BLaER1 treated with 17β-estradiol and CSF1 and Interleukin-3, amounts not matched to agents 10 nM and 100 nM (cell line): ENCODE measurements around the gene ACAN.

Source experiments
- H3K27ac ChIP-seq, 11 experiments: shearing (Covaris generic); formaldehyde crosslinking; 2 replicates each; pipeline ENCODE4 v1.8.1; 2022
- H3K27me3 ChIP-seq, 11 experiments: shearing (Covaris generic); formaldehyde crosslinking; 2 replicates each; pipeline ENCODE4 v1.8.1; 2022
- H3K36me3 ChIP-seq, 11 experiments: shearing (Covaris generic); formaldehyde crosslinking; 2 replicates each; pipeline ENCODE4 v1.8.1; 2022
- H3K4me1 ChIP-seq, 10 experiments: shearing (Covaris generic); formaldehyde crosslinking; 2 replicates each; pipeline ENCODE4 v1.8.1; 2022
- H3K4me2 ChIP-seq, 11 experiments: shearing (Covaris generic); formaldehyde crosslinking; 2 replicates each; pipeline ENCODE4 v1.8.1; 2022
- H3K4me3 ChIP-seq, 10 experiments: shearing (Covaris generic); formaldehyde crosslinking; 2 replicates each; pipeline ENCODE4 v1.8.1; 2022
- H3K9ac ChIP-seq, 11 experiments: shearing (Covaris generic); formaldehyde crosslinking; 2 replicates each; pipeline ENCODE4 v1.8.1; 2022
- H3K9me3 ChIP-seq, 11 experiments: shearing (Covaris generic); formaldehyde crosslinking; replicated peaks in 1 of 11; 2 replicates each; pipeline ENCODE4 v1.8.1; 2022
- H4K20me1 ChIP-seq, 11 experiments: shearing (Covaris generic); formaldehyde crosslinking; 2 replicates each; pipeline ENCODE4 v1.8.1; 2022
- Cebpa-rat ChIP-seq, 11 experiments: shearing (Covaris generic); IDR thresholded peaks; 2 replicates each; pipeline ENCODE4 v1.8.1; 2022

The ACAN gene

DNA sequence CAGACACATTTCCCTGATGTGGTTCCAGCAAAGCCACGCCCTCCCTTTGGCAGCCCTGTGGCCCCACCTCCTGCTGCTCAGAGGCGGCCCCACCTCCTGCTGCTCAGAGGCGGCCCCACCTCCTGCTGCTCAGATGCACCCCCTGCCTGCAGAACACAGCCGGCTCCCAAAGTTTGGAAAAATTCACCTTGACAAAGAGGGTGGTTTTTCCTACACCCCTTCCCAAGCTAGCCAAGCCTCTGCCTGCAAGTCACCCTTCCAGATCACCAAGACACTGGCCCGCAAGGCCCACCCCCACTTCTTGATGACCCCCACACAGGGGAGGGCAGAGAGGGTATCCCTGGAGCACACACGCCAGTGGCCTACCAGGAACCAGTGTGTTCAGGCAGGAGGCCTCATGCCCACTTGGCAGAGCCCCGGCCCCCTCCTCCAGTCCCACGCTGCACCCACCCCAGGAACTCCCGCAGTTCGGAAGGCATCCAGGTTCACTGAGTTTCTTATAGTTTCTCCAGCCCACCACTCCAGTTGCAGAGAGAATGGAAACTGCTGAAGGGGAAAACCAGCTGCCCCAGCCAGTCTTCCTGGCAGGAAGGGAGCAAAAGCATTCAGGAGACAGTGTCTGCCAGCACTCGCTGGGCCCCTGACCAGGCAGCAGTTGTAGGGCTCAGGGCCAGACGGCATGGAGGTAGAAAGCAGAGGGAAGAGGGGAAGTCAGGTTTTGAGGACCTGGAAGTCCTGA lies 94.4 kb downstream of the ACAN start:
- no peaks in the 10 kb centered on the region for H3K9me3 ChIP-seq
- peaks cover 22 to 36% (median 30%) of the 10 kb centered on the region in 10 experiments for H3K4me1 ChIP-seq
- H3K4me2 ChIP-seq = peak overlapping the region; percentile 67 to 87 (median 79)
- H4K20me1 ChIP-seq = peaks cover 0 to 37% (median 28%) of the 10 kb centered on the region in 11 experiments; a peak in 14 of 22 replicates
- peaks cover 38 to 46% (median 42%) of the 10 kb centered on the region in 11 experiments for H3K27me3 ChIP-seq
- no peak overlapping the region for H3K4me3 ChIP-seq
- H3K9ac ChIP-seq = no peak overlapping the region
- no peak for TF ChIP-seq Cebpa-rat (IDR thresholded peaks at IDR 0.05)
- peaks cover 2 to 34% (median 20%) of the 10 kb centered on the region in 11 experiments; a peak in 16 of 22 replicates for H3K36me3 ChIP-seq
- H3K27ac ChIP-seq = no peak overlapping the region

DNA sequence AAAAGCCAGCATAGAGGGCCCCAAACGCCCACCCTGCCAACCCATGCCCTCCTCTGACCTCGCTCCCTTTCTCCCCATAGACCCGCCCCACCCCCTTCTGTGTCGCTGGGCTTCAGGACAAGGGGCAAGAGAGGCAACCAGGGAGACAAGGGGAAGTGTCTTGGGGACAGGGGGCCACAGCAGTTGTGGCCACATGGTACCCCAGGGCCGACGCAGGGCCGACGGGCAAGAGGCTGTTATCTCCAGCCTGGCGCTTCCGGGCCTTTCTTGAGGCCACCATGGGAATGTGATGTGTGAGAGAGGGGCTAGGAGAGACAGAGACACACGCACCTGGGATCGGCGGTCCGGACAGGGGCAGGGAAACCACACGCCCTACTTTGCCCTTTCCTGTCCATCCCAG lies 95.5 kb downstream of the ACAN start:
- Histone ChIP-seq H3K27ac (no peak overlapping the region), H3K9me3 (no peaks in the 10 kb centered on the region), H4K20me1 (peaks cover 0 to 41% (median 28%) of the 10 kb centered on the region in 11 experiments; a peak in 14 of 22 replicates), H3K4me1 (peaks cover 22 to 36% (median 30%) of the 10 kb centered on the region in 10 experiments), H3K9ac (no peak overlapping the region), H3K36me3 (peaks cover 3 to 45% (median 27%) of the 10 kb centered on the region in 11 experiments; a peak in 18 of 22 replicates), H3K4me2 (no peak overlapping the region), H3K27me3 (peaks cover 30 to 35% (median 33%) of the 10 kb centered on the region in 11 experiments), H3K4me3 (no peak overlapping the region)
- no peak for TF ChIP-seq Cebpa-rat (IDR thresholded peaks at IDR 0.05)

DNA sequence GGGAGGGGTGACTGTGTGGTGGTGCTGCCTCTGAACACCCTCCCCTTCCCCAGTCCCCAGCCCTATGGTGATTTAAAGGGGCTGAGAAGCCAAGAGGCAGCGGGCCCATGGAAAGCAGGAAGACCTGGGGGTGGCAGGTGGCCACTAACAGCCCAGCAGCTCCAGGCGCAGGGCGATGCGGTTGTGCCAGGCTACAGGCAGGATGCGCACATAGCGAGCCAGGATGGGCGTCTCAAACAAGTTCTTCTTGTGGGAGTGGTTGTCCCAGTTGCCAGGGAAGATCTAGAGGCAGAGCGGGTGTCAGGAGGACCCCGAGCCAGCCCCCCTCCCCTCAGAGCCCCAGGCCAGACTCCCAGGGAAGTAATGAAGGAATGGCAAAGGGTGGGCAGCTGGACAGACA lies 96.0 kb downstream of the ACAN start:
- Histone ChIP-seq H3K36me3 (peaks cover 3 to 51% (median 29%) of the 10 kb centered on the region in 11 experiments; a peak in 18 of 22 replicates), H3K9ac (no peak overlapping the region), H3K9me3 (no peaks in the 10 kb centered on the region), H4K20me1 (peaks cover 0 to 44% (median 27%) of the 10 kb centered on the region in 11 experiments; a peak in 14 of 22 replicates), H3K27me3 (peaks cover 25 to 30% (median 28%) of the 10 kb centered on the region in 11 experiments), H3K4me2 (no peak overlapping the region), H3K4me3 (no peak overlapping the region), H3K4me1 (peaks cover 22 to 34% (median 30%) of the 10 kb centered on the region in 10 experiments), H3K27ac (no peak overlapping the region)
- no peak for TF ChIP-seq Cebpa-rat (IDR thresholded peaks at IDR 0.05)

DNA sequence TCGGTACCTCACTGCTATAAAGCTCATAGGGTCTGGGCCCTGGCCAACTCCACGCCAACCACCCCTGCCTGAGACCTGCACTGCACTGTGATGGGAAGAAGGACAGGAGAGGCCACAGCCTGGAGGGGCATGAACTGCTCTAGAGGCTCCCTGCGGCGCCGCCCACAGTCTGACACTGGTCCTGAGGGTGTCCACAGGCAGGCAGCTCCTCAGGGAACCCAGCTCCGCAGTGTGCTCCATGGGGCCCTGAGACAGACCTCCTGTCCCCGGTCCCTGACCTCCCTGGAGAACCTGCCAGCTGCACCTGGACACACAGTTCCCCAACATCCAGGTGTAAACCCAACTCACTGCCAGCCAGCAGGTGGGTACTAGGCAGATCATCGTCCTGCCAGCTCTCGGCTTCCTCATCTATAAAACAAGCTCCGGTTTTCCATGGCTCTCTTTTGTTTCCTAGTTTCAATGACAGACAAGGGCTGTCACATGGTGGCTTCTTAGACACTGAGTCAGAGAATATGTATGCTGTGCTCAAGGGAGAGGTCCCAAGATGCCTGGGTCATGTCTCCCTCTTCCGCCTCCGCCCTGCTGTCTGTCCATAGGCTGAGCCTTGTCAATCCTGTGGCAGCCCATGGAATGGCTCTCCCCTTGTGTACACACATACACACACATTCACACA lies 97.2 kb downstream of the ACAN start:
- peaks cover 13 to 18% (median 16%) of the 10 kb centered on the region in 11 experiments for H3K27me3 ChIP-seq
- H3K4me1 ChIP-seq = peaks cover 14 to 23% (median 20%) of the 10 kb centered on the region in 10 experiments
- no peak overlapping the region for H3K27ac ChIP-seq
- H3K36me3 ChIP-seq = peaks cover 3 to 57% (median 34%) of the 10 kb centered on the region in 11 experiments; a peak in 18 of 22 replicates
- H3K4me3 ChIP-seq = no peak overlapping the region
- H3K9ac ChIP-seq = no peak overlapping the region
- H3K9me3 ChIP-seq = no peaks in the 10 kb centered on the region
- H3K4me2 ChIP-seq = no peak overlapping the region
- peaks cover 0 to 46% (median 16%) of the 10 kb centered on the region in 11 experiments; a peak in 14 of 22 replicates for H4K20me1 ChIP-seq
- no peak for TF ChIP-seq Cebpa-rat (IDR thresholded peaks at IDR 0.05)

DNA sequence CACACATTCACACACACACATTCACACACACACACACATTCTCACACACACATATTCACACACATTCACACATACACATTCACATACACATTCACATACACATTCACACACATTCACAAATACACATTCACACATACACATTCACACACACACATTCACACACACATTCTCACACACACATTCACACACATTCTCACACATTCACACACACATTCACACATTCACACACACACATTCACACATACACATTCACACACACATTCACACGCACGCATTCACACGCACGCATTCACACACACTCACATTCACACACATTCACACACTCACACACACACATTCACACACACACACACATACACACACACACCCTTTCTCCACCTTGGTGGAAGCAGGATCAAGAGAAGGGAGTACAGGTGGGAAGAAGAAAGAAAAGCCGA lies 97.8 kb downstream of the ACAN start:
- H3K9ac ChIP-seq = no peak overlapping the region
- peaks cover 0 to 49% (median 11%) of the 10 kb centered on the region in 11 experiments; a peak in 12 of 22 replicates for H4K20me1 ChIP-seq
- TF ChIP-seq Cebpa-rat (IDR thresholded peaks at IDR 0.05) = no peak

DNA sequence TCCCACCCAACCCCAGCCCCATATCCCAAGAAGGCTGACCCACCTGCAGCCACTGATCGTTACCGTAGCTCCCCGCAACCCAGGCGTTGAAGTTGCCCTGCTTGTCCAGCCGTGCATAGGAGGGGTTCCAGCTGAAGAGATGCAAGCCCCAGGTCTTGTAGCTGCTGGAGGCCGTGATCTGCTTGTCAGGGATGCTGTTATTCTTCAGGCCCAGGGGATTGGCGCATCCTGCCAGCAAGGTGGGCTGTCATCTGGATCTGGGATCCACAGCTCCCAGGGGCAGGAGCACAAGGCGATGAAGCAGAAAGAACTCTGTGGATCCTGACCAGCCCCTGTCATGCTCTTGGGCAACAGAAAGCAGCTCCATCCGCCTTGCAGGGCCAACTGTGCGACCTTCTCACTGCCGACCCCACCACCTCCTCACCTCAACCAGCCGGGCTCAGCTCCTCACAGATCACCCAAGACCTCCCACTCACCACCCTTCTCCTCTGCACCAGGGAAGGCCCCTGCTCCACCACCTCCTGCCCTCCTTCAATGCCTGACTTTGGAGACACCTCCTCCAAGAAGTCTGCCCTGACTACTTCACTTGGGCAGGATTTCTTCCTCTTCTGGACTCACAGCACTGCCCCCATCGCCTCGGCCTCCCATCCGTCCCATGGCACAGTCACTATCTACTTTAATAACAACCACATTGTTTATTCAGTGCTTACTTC lies 98.4 kb downstream of the ACAN start:
- H3K4me3 ChIP-seq = no peak overlapping the region
- H3K27ac ChIP-seq = no peak overlapping the region
- TF ChIP-seq Cebpa-rat (IDR thresholded peaks at IDR 0.05) = no peak
- H3K4me2 ChIP-seq = no peak overlapping the region
- no peaks in the 10 kb centered on the region for H3K9me3 ChIP-seq
- H3K27me3 ChIP-seq = peaks cover under 1 to 5% (median 4%) of the 10 kb centered on the region in 11 experiments; a peak in 19 of 22 replicates
- H3K9ac ChIP-seq = no peak overlapping the region
- peaks cover 3 to 69% (median 46%) of the 10 kb centered on the region in 11 experiments; a peak in 19 of 22 replicates for H3K36me3 ChIP-seq
- peaks cover 10 to 17% (median 14%) of the 10 kb centered on the region in 10 experiments for H3K4me1 ChIP-seq
- peaks cover 0 to 46% (median 8%) of the 10 kb centered on the region in 11 experiments; a peak in 12 of 22 replicates for H4K20me1 ChIP-seq

More for the DNA sequence above, 97.8 kb downstream of the ACAN start:
- Histone ChIP-seq H3K27ac (no peak overlapping the region), H3K9me3 (no peaks in the 10 kb centered on the region), H3K27me3 (peaks cover 8 to 12% (median 11%) of the 10 kb centered on the region in 11 experiments), H3K4me2 (no peak overlapping the region), H3K4me3 (no peak overlapping the region), H3K4me1 (peaks cover 12 to 20% (median 17%) of the 10 kb centered on the region in 10 experiments), H3K36me3 (peaks cover 3 to 62% (median 39%) of the 10 kb centered on the region in 11 experiments; a peak in 18 of 22 replicates)

DNA sequence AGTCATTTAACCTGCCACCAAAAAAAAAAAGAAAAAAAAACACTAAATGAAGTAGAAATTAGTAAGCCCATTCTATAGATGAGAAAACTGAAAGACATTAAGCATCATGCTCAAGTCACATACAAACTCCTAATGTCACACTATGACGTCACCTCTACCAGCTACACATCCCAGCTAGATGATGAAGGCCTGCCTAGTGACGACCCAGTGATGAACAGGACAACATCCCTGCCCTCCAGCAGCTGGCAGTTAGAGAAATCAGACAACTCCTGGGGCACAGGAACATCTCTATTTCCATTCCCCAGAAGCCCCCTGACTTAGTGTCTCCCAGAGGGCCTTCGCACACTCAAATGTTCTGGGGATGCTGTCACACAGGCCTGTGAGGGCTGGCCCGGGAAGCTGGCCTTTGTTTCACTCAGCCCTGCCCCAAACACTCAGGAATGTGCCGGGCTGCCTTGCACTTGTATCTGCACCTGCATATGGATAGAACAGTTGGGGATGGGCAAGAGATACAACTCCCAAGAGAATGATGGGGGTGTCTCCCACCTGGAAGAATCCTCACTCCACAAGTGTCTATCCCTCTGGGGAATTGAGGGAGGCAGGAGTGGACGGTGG lies 99.1 kb downstream of the ACAN start:
- H4K20me1 ChIP-seq = peaks cover 0 to 47% (median 4%) of the 10 kb centered on the region in 11 experiments; a peak in 9 of 22 replicates
- peaks cover 3 to 75% (median 53%) of the 10 kb centered on the region in 11 experiments; a peak in 19 of 22 replicates for H3K36me3 ChIP-seq
- no peak overlapping the region for H3K9ac ChIP-seq
- H3K4me2 ChIP-seq = no peak overlapping the region
- H3K9me3 ChIP-seq = no peaks in the 10 kb centered on the region
- H3K4me3 ChIP-seq = no peak overlapping the region
- no peak for TF ChIP-seq Cebpa-rat (IDR thresholded peaks at IDR 0.05)
- H3K27me3 ChIP-seq = no peaks in the 10 kb centered on the region
- no peak overlapping the region for H3K27ac ChIP-seq
- H3K4me1 ChIP-seq = peaks cover 3 to 11% (median 7%) of the 10 kb centered on the region in 10 experiments; a peak in 19 of 20 replicates

DNA sequence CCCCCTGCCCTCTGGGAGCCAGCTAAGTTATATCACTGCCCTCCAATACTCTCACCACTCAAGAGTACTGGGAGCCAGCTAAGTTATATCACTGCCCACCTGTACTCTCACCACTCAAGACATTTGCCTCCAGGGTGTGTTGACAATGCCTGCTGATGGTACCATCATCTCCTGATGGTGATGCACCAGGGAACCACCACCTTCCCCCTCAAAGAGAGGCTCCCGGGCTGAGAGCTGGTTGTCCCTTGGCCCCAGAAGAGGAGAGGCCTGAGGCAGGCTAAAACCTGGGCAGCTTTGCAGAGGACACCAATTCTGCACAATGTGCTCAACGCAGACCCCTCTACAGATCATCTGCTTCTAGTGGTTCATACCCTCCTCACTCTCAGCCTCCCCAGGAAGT lies 99.6 kb downstream of the ACAN start:
- H3K4me2 ChIP-seq = no peak overlapping the region
- H3K36me3 ChIP-seq = peaks cover 3 to 81% (median 57%) of the 10 kb centered on the region in 11 experiments; a peak in 19 of 22 replicates
- H3K4me3 ChIP-seq = no peak overlapping the region
- no peak overlapping the region for H3K9ac ChIP-seq
- peaks cover 0 to 7% (median 3%) of the 10 kb centered on the region in 10 experiments; a peak in 18 of 20 replicates for H3K4me1 ChIP-seq
- H3K9me3 ChIP-seq = no peaks in the 10 kb centered on the region
- H4K20me1 ChIP-seq = peaks cover 0 to 49% (median 4%) of the 10 kb centered on the region in 11 experiments; a peak in 9 of 22 replicates
- H3K27me3 ChIP-seq = no peaks in the 10 kb centered on the region
- no peak for TF ChIP-seq Cebpa-rat (IDR thresholded peaks at IDR 0.05)
- H3K27ac ChIP-seq = no peak overlapping the region
